CD4-positive, alpha-beta memory T cell (primary cell): ENCODE measurements around the gene FANK1. TPM values are rescaled to one million over a fixed set of nuclear protein-coding genes. Genes with fewer than 3 reads are reported as not detected.
A peak's percentile ranks its signal among the peaks of the same experiment; 100 is the strongest.

ENCODE experiments used
- CTCF ChIA-PET: fragments of 350-600 bp; sonication (Branson Sonifier 250); formaldehyde crosslinking; loops from one replicate; lab custom pipeline; 2021; ENCODE audit warnings: inconsistent platforms; ENCODE audit not compliant: partially characterized antibody; lab: Charles Lee
- POLR2A ChIA-PET: fragments of 350-600 bp; sonication (Branson Sonifier 250); formaldehyde crosslinking; loops from one replicate; lab custom pipeline; 2021; ENCODE audit not compliant: partially characterized antibody; lab: Charles Lee
- DNase-seq, 5 donors: peaks; one replicate each; pipeline versions ENCODE4 v3.0.0 to v3.0.0-alpha.2; 2020 to 2022; ENCODE audit warnings: mixed read lengths in 1 of 5
- H3K27ac ChIP-seq: one replicate; pipeline ENCODE4 v1.7.0; 2013; ENCODE audit warnings: low read depth, low read length
- H3K27me3 ChIP-seq: 2 replicates; pipeline ENCODE4 v1.7.0; 2013; ENCODE audit warnings: mild to moderate bottlenecking, low read length, moderate library complexity; ENCODE audit not compliant: insufficient read depth
- H3K36me3 ChIP-seq: 2 replicates; pipeline ENCODE4 v1.7.0; 2013; ENCODE audit warnings: mild to moderate bottlenecking, low read length, moderate library complexity; ENCODE audit not compliant: insufficient read depth
- H3K4me1 ChIP-seq: 2 replicates; pipeline ENCODE4 v1.7.0; 2013; ENCODE audit warnings: mild to moderate bottlenecking, low read length, moderate library complexity; ENCODE audit not compliant: insufficient read depth
- H3K4me3 ChIP-seq, 2 donors: one replicate each; pipeline ENCODE4 v1.7.0; 2013; ENCODE audit warnings: low read length in 2 of 2, mild to moderate bottlenecking in 1 of 2
- H3K9me3 ChIP-seq, 2 donors: one replicate each; pipeline ENCODE4 v1.7.0; 2013; ENCODE audit warnings: low read length in 2 of 2, control low read depth in 1 of 2; ENCODE audit not compliant: control insufficient read depth in 1 of 2
- H3K27ac Mint-ChIP-seq, 7 donors: one replicate each; pipeline ENCODE4 v1.8.0; 2020 to 2021; ENCODE audit warnings: mixed read lengths in 7 of 7, mild to moderate bottlenecking in 6 of 7, inconsistent platforms in 3 of 7, moderate library complexity in 3 of 7
- H3K27me3 Mint-ChIP-seq, 2 donors: one replicate each; pipeline ENCODE4 v1.8.0; 2020 to 2021; ENCODE audit warnings: mixed read lengths in 2 of 2
- H3K36me3 Mint-ChIP-seq, 2 donors: one replicate each; pipeline ENCODE4 v1.8.0; 2020 to 2021; ENCODE audit warnings: mixed read lengths in 2 of 2, inconsistent platforms in 1 of 2, mild to moderate bottlenecking in 1 of 2
- H3K4me1 Mint-ChIP-seq, 4 donors: one replicate each; pipeline ENCODE4 v1.8.0; 2020 to 2021; ENCODE audit warnings: mixed read lengths in 4 of 4, mild to moderate bottlenecking in 1 of 4
- H3K4me3 Mint-ChIP-seq, 8 donors: one replicate each; pipeline ENCODE4 v1.8.0; 2020 to 2021; ENCODE audit warnings: mixed read lengths in 8 of 8, mild to moderate bottlenecking in 7 of 8, moderate library complexity in 6 of 8, inconsistent platforms in 3 of 8
- H3K9me3 Mint-ChIP-seq, 8 donors: one replicate each; pipeline ENCODE4 v1.8.0; 2020 to 2021; ENCODE audit warnings: mixed read lengths in 8 of 8, mild to moderate bottlenecking in 5 of 8, inconsistent platforms in 3 of 8, moderate library complexity in 1 of 8
- intact Hi-C: fragments of 100-400 bp; cut with micrococcal nuclease; formaldehyde crosslinking; loops from one replicate; pipeline ENCODE4 v1.15.1; 2023
- polyA plus RNA-seq, 2 donors: library from polyadenylated mRNA; unstranded; fragments of 300-500 nt; fragmentation: Illumina TruSeq; gene quantifications; one replicate each; pipeline ENCODE4 v1.2.3, GENCODE V29; 2021
- total RNA-seq, 2 experiments: library from RNA; stranded (reverse); gene quantifications; one replicate each; pipeline ENCODE4 v1.2.3, GENCODE V29; 2021

Gene FANK1
- total and polyA plus RNA-seq, 4 experiments from 2014 or later, result 0.72 to 0.99 TPM; not detected in 2

DNA sequence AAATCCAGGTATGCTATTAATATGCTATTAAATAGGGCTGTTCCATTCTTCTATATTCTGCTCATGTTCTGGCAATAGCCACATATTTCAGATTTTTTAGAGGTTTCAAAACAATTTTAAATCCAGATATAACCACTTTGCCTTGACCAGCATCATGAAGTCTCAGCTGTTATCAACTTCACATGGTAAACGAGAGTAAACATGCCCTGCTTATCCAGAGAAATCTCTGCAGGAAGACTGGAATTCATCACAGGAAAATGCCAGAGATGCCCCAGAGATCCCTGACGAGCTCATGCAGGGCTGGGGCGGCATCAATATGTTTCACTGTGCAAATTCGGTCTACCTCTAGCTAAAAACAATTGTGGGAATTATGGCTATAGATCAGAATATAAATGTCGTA, 126.5 kb downstream of the FANK1 start:
- ChIA-PET CTCF (no interaction called here), POLR2A (no interaction called here)
- Mint-ChIP-seq H3K27me3 (peaks cover 0 to 3% of the 10 kb centered on the region in 2 donors), H3K4me1 (no peaks in the 10 kb centered on the region), H3K36me3 (peaks cover 0 to 6% of the 10 kb centered on the region in 2 donors), H3K9me3 (peaks cover 0 to 8% (median 5%) of the 10 kb centered on the region in 8 donors), H3K27ac (no peak overlapping the region), H3K4me3 (no peak overlapping the region)
- Histone ChIP-seq H3K4me3 (no peak overlapping the region), H3K27me3 (no peaks in the 10 kb centered on the region), H3K27ac (no peak overlapping the region), H3K4me1 (no peaks in the 10 kb centered on the region), H3K36me3 (no peaks in the 10 kb centered on the region), H3K9me3 (no peaks in the 10 kb centered on the region)
- DNase-seq, result no peak
- intact Hi-C loops, result no loop called here

DNA sequence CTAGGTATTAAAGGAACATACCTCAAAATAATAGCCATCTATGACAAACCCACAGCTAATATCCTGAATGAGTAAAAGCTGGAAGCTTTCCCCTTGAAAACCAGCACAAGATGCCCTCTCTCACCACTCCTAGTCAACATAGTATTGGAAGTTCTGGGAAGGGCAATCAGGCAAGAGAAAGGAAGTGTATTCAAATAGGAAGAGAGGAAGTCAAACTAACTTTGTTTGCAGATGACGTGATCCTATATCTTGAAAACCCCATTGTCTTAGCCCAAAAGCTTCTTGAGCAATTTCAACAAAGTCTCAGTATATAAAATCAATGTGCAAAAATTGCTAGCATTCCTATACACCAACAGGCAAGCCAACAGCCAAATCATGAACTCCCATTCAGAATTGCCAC, 131.3 kb downstream of the FANK1 start:
- Mint-ChIP-seq H3K4me1 (no peaks in the 10 kb centered on the region), H3K9me3 (peaks cover 2 to 19% (median 10%) of the 10 kb centered on the region in 8 donors), H3K36me3 (peaks cover 0 to 13% of the 10 kb centered on the region in 2 donors), H3K27ac (no peak overlapping the region), H3K4me3 (no peak overlapping the region), H3K27me3 (no peaks in the 10 kb centered on the region)
- no peak overlapping the region for H3K27ac ChIP-seq
- no peak for DNase-seq
- H3K4me3 ChIP-seq, result no peak overlapping the region
- ChIA-PET CTCF (no interaction called here), POLR2A (no interaction called here)
- intact Hi-C loops, result no loop called here
- no peaks in the 10 kb centered on the region for H3K36me3 ChIP-seq
- H3K27me3 ChIP-seq, result no peaks in the 10 kb centered on the region
- H3K4me1 ChIP-seq, result no peaks in the 10 kb centered on the region
- no peaks in the 10 kb centered on the region for H3K9me3 ChIP-seq

DNA sequence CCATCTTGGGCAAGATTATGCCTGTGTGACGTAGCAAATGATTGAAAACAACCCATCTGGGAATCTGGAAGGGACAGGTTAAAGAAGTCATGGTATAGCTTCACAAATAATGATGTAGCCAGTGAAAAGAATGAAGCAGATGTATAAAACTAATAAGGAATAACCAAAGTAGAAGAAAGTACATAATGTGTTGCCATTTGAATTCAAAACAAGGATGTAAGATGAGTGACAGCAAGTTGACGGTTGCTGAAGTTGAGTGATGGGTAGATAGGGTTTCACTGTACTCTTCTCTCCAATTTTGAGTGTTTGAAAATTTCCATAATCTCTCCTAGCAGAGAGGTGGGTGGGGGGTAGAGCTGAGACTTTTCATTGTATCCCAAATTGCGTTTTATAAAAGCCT, 133.6 kb downstream of the FANK1 start:
- Mint-ChIP-seq H3K27ac (no peak overlapping the region), H3K4me1 (no peaks in the 10 kb centered on the region), H3K4me3 (no peak overlapping the region), H3K27me3 (no peaks in the 10 kb centered on the region), H3K36me3 (peaks cover 0 to 13% of the 10 kb centered on the region in 2 donors), H3K9me3 (peaks cover 2 to 21% (median 13%) of the 10 kb centered on the region in 8 donors)
- ChIA-PET POLR2A (no interaction called here), CTCF (no interaction called here)
- Histone ChIP-seq H3K36me3 (no peaks in the 10 kb centered on the region), H3K27ac (no peak overlapping the region), H3K27me3 (no peaks in the 10 kb centered on the region), H3K9me3 (peaks cover 0 to 5% of the 10 kb centered on the region in 2 donors), H3K4me3 (no peak overlapping the region), H3K4me1 (no peaks in the 10 kb centered on the region)
- no peak for DNase-seq
- intact Hi-C loops, result no loop called here

DNA sequence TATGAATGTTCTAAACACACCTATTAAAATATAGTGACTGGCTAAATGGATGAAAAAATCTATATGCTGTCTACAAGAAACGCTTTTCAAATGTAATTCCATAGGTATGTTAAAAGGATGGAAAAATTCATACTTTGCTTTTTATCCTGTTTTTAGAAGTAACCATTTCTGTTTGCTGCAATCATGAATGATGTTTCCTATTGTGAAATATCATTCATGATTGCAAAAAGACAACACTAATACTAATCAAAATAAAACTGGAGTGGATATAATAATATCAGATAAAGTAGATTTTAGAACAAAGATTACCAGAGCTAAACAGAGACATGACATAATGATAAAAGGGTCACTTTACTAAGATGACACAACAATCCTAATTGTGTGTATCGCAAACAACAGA, 138.2 kb downstream of the FANK1 start:
- no peaks in the 10 kb centered on the region for H3K27me3 ChIP-seq
- Mint-ChIP-seq H3K27me3 (peaks cover 0 to 1% of the 10 kb centered on the region in 2 donors), H3K9me3 (peaks cover 0 to 10% (median 4%) of the 10 kb centered on the region in 8 donors), H3K36me3 (peaks cover 0 to 8% of the 10 kb centered on the region in 2 donors), H3K4me3 (no peak overlapping the region), H3K27ac (no peak overlapping the region), H3K4me1 (no peaks in the 10 kb centered on the region)
- POLR2A ChIA-PET, result no interaction called here
- CTCF ChIA-PET, result no interaction called here
- intact Hi-C loops, result no loop called here
- no peak overlapping the region for H3K4me3 ChIP-seq
- no peaks in the 10 kb centered on the region for H3K4me1 ChIP-seq
- peaks cover 0 to 5% of the 10 kb centered on the region in 2 donors for H3K9me3 ChIP-seq
- no peak overlapping the region for H3K27ac ChIP-seq
- no peaks in the 10 kb centered on the region for H3K36me3 ChIP-seq
- DNase-seq, result no peak

DNA sequence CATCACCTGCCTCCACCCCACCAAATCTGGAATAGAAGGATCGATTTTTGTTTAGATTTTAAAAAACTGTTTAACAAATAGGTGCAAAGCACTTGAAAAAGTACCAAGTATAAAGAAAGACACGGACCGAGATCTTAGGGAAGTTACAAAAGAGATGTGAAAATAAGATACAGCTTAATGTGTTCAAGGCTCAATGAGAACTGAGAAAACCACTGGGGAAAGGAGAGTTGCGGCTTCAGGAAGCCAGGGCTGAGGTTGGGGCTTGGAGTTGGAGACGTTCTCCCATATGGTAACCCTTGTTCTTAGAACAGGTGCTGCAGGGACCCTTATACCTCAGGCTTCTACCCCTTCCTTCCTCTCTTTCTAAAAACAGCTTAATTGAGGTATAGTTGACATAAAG, 140.2 kb downstream of the FANK1 start:
- intact Hi-C loops, result no loop called here
- no peak for DNase-seq
- H3K36me3 Mint-ChIP-seq, result peaks cover 0 to 4% of the 10 kb centered on the region in 2 donors
- CTCF ChIA-PET, result interaction anchor here (1.5 kb wide), 1 partner anchor 10 kb away, joined by 4 read pairs; no protein-coding TSS in a partner anchor
- Histone ChIP-seq H3K9me3 (peaks cover 0 to 5% of the 10 kb centered on the region in 2 donors), H3K27me3 (no peaks in the 10 kb centered on the region), H3K36me3 (no peaks in the 10 kb centered on the region), H3K4me1 (peaks cover 2% of the 10 kb centered on the region), H3K4me3 (no peak overlapping the region), H3K27ac (no peak overlapping the region)
- H3K27ac Mint-ChIP-seq, result no peak overlapping the region
- POLR2A ChIA-PET, result no interaction called here
- peaks cover 0 to 9% (median 4%) of the 10 kb centered on the region in 8 donors for H3K9me3 Mint-ChIP-seq
- peaks cover 0 to 1% of the 10 kb centered on the region in 2 donors for H3K27me3 Mint-ChIP-seq
- peak overlapping the region in 1 of 8 donors; percentile 2 for H3K4me3 Mint-ChIP-seq
- H3K4me1 Mint-ChIP-seq, result peaks cover 0 to 2% (median under 1%) of the 10 kb centered on the region in 4 donors

DNA sequence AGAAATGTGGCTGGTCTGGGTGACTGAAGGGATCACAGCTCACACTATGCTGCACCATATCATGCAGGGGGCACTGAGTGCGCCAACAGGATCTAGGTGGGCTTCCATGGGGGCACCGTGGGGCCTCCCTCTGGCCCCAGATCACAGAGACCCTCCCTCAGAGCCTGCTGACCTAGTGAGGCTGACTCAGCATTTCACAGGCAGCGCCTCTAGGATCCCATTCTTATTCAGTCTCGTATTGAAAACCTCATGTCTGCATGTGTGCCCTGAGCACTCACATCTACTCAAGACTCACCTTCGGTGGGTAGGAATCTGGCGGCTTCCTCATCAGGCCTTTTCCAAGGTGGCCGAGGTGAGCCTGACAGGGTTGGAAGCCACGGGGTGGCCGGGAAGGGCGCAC, 141.6 kb downstream of the FANK1 start:
- Histone ChIP-seq H3K9me3 (peaks cover 0 to 5% of the 10 kb centered on the region in 2 donors), H3K27ac (no peak overlapping the region), H3K4me3 (no peak overlapping the region), H3K4me1 (peaks cover 14% of the 10 kb centered on the region), H3K27me3 (no peaks in the 10 kb centered on the region), H3K36me3 (no peaks in the 10 kb centered on the region)
- CTCF ChIA-PET, result no interaction called here
- Mint-ChIP-seq H3K4me3 (no peak overlapping the region), H3K27ac (no peak overlapping the region), H3K36me3 (peaks cover 0 to 4% of the 10 kb centered on the region in 2 donors), H3K27me3 (peaks cover 0 to 1% of the 10 kb centered on the region in 2 donors), H3K9me3 (peaks cover 0 to 9% (median 4%) of the 10 kb centered on the region in 8 donors), H3K4me1 (peaks cover 8 to 9% (median 9%) of the 10 kb centered on the region in 4 donors)
- intact Hi-C loops, result no loop called here
- POLR2A ChIA-PET, result no interaction called here
- DNase-seq, result no peak

GRCh38 chr10:126041117-126041516, 144.8 kb downstream of the FANK1 start:
- DNase-seq, result no peak
- H3K27ac Mint-ChIP-seq, result peak overlapping the region in 6 of 7 donors; percentile 24 to 90 (median 86)
- peaks cover 0 to 4% of the 10 kb centered on the region in 2 donors for H3K36me3 Mint-ChIP-seq
- peaks cover 0 to 4% (median 0%) of the 10 kb centered on the region in 8 donors for H3K9me3 Mint-ChIP-seq
- ChIA-PET CTCF (no interaction called here), POLR2A (no interaction called here)
- peaks cover 14% of the 10 kb centered on the region for H3K4me1 ChIP-seq
- H3K27me3 ChIP-seq, result no peaks in the 10 kb centered on the region
- peak overlapping the region; percentile 19 for H3K27ac ChIP-seq
- H3K27me3 Mint-ChIP-seq, result peaks cover 0 to 1% of the 10 kb centered on the region in 2 donors
- H3K36me3 ChIP-seq, result no peaks in the 10 kb centered on the region
- intact Hi-C loops, result no loop called here
- no peaks in the 10 kb centered on the region for H3K9me3 ChIP-seq
- no peak overlapping the region for H3K4me3 Mint-ChIP-seq
- H3K4me3 ChIP-seq, result no peak overlapping the region
- peaks cover 8 to 9% (median 9%) of the 10 kb centered on the region in 4 donors for H3K4me1 Mint-ChIP-seq
